ENCODE measurements around the gene TXNRD2. TPM values are rescaled to one million over a fixed set of nuclear protein-coding genes. Genes with fewer than 3 reads are reported as not detected.

The TXNRD2 gene
- total and polyA plus RNA-seq, 2 of the 4 experiments (the other 2 are of a cell fraction) = 15.6 to 25.7 TPM

- TF ChIP-seq CEBPB (IDR thresholded peaks at IDR 0.05; ENCODE audit: low read depth, low read length) (no peak), CHD1 (IDR thresholded peaks at IDR 0.05; ENCODE audit: low read depth, low read length) (no peak), CTCF (conservative IDR thresholded peaks at IDR 0.05; ENCODE audit: low read depth, low read length) (no peak), RCOR1 (IDR thresholded peaks at IDR 0.05; ENCODE audit: insufficient replicate concordance, low read length) (no peak)
These were observed 31.4 kb downstream of the TXNRD2 start (continued) for GRCh38 chr22:19910180-19910744.

All from IMR-90 (cell line).